CD4-positive, alpha-beta T cell treated with Interleukin-15 for 1 hour (primary cell): ENCODE results near the gene REXO1.

Experiments
- DNase-seq: peaks from one replicate; pipeline ENCODE4 v3.0.0-alpha.2; 2020

REXO1 gene

GRCh38 chr19:1860821-1861598 lies 12.7 kb upstream of the REXO1 start:
- no peak for DNase-seq

- DNase-seq, result peak; percentile 79
Observed at GRCh38 chr19:1860042-1860775, 11.9 kb upstream of the REXO1 start.

DNA sequence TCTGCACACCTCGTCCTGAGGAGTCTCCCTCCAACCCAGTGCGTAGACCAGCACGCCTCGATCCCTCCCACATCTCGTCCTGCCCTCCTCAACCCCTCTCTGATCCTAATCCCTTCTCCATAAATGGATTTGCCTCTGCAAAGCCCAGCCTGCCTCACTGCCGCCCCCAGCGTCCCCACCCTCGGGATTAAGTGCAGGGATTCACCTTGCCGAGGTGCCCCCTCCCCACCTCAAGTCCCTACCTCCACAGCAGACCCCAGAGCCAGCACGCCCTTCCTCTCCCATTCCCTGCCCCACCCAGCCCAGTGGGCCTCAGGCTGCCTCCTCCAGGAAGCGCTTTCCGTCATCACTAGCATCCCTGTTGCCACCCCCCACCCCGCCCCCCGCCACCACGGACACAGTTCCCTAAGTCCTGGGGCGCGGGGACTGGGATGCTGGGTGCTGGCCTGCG lies 11.1 kb upstream of the REXO1 start:
- DNase-seq, result no peak

DNA sequence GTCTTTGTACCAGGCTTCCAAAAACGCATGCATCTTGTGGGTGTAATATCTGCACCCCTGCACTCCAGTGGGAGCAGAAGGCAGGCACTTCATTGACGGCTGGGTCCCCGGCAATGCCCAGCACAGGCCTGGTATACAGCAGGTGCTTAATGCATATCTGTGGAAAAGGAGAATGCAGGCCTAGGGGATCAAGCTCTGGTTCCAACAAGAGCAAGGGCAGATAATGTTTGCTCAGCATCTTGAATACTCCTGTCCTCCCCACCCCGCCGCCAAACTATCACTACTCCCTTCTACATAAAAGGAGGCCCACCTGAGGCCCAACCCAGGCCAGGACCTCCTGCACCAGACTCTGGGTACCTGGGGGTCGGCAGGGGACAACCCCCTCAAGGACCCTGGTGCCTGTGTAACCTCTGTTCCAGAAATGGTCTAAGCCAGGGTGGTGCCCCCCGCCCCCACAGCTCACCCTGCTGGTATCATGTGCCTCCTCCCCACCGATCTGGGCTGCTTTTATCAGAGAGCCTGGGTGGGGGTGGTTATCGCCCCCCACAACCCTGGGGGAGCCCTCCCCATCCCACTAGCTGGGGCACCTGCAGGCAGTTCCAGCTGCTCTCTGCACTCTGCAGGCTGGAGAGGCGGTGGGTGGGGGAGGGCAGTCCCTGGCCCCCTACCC lies 10.3 kb upstream of the REXO1 start:
- no peak for DNase-seq

DNA sequence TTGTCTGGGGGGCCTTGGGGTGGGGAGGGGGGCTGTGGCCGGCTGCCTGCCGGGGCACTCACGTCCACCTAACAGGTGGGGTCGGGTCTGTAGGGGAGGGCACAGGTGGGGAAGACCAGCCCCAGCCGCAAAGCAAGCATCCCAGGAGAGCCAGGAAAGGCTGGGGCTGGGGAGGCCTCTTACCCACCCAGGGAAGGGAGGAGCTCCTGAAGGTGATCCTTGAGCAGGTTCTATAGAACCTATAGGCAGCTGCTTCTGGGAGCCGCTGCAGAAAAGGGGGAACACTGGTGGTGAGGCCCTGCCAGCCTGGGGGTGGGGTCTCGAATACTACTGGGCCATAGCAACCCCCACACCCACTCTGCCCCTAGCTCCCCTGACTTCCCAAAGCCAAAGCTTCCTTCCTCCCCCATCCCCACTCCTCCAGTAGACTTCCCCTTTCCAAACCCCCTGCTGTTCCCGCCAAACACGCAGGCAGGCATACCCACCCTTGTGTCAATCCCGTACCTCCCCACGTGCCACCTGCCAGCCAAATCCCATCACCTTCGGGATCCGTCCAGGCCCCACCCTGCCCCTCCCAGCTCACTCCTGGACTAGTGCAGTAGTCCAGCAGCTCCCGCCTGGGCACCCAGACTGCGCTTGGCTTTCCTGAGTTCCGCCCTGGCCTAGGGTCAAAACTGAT lies 9.5 kb upstream of the REXO1 start:
- DNase-seq, result no peak

- DNase-seq, result peak; percentile 80
Observed at GRCh38 chr19:1856698-1857603, 8.7 kb upstream of the REXO1 start.

- DNase-seq, result no peak
Observed at GRCh38 chr19:1856345-1856697, 8.0 kb upstream of the REXO1 start.

GRCh38 chr19:1855828-1856255 lies 7.6 kb upstream of the REXO1 start:
- DNase-seq, result no peak

GRCh38 chr19:1855040-1855827 lies 7.0 kb upstream of the REXO1 start:
- peak; percentile 91 for DNase-seq

DNA sequence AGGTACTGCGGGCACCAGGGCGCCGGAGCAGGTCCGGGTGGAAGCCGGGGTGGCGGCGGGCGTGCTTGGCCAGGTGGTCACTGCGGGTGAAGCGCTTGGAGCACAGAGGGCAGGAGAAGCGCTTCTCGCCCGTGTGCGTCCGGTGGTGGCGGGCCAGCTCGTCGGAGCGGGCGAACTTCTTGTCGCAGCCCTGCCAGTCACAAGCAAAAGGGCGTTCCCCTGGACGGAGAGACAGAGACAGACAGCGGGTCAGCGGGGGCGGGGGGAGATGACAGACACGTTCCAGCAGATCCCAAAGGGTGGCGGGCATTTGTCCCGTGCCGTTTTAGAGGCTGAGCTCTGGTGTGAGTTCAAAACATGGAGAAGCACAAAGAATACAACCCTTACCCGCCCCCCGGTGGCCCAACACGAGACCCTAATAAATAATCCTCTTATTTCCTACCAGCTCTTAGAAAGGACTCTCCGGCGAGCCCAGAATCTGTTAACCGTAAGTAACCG lies 6.3 kb upstream of the REXO1 start:
- no peak for DNase-seq

- DNase-seq, result no peak
Observed at GRCh38 chr19:1854039-1854541, 5.8 kb upstream of the REXO1 start.

DNA sequence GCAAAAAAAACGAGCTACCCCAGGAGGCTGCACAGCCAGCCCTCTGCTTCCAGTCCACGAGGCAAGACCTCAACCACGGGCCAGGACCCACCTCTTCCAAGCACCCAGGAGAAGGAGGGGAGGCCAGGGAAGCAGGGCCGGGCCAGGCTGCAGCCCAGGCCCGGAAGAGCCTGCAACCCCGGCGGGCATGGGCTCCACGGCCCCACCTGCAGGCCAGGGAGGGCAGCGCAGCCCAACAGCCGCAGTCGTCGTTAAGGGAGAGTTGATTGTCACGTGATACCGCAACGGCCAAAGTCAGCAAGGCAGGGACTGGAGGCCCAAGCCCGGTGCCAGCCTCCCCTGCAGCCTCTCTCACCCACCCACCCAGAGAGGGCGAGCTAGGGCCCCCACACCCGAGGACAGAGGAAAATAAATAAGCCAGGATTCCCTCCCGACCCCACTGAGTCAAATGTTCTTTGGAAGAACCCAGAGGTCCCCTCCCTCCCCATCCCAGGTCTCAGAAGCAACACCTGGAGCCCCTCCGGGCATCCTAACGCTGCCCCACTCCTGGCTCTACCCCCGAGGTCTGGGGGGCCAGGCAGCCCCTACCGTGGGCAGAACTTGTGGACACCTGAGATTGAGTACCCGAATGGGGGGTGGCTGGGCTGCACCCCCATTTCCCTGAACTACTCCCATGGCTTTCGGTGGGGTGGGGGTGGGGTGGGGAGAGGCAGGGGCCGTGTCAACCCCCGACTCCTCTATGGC lies 5.2 kb upstream of the REXO1 start:
- DNase-seq, result peak; percentile 84

DNA sequence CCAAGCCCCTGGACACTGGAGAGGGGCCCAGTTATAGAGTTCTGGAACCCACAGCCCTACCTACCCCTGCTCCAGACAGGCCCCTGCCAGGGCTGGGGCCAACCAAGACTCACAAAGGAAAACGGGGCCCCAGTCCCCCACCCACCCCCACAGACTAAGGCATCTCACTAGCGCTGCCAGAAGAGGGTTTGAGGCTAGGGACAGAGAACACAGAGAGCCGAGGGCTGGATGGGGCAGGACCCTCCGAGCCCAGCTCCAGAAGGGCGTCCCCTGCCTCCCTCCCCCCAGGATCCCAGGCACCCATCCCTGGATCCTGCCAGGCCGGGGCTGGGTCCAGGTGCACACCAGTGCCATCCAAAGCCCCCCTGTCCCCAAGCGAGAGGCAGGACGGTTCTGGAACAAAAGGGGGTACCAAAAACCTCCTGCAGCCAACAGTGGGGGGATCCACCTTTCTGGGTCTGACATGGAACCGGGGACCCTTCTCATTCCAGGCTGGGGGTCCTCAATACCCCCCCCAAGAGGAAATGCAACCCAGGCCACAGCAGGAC lies 4.4 kb upstream of the REXO1 start:
- DNase-seq, result no peak

DNA sequence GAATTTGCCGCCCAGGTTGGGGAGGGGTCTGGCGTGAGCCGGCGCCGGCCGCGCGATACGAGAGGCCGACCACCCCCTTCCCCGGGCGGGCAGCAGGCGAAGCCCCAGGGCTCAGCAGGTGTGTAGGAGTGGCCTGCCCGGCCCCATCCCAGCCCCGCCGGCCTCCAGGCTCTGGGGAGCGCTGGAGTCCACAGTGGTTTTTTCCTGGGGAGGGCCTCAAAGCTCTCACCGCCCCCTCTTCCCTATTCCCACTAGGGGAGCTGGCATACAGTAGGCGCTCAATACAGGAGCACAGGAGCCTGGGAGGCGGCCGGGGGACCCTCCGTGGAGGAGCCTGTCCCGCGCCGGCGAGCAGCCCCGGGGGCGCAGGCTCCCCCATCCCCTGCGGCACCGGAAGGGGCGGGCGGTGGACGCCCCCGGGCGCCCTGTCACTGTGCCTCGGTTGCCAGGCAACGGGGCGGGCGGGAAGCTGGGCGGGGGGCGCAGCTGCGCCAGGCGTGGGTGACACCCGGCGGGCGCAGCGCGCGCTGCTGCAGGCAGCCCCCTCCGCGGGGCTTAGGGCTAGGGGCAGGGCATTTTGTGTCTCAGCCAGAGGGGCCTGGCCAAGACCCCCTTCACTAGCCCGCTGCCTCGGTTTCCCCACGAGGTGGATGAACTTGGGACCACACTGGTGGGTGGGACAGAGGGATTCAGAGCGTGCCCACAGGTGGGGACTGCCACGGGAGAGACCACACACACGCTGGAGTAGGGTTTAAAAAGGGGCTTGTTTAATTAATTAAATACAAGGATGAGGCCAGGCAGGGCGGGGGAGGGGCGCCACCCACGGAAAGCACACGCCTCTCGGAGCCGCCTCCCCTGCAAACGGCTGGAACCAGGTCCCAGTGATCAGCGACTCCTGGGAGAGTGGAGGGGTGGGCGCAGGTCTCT lies 3.6 kb upstream of the REXO1 start:
- DNase-seq, result peak; percentile 82

- DNase-seq, result no peak
Observed at GRCh38 chr19:1850809-1851653, 2.7 kb upstream of the REXO1 start.

- DNase-seq, result no peak
Observed at GRCh38 chr19:1849886-1850398, 1.7 kb upstream of the REXO1 start.

GRCh38 chr19:1849132-1849474 lies 820 bp upstream of the REXO1 start:
- DNase-seq, result no peak
